GM12872 (cell line): ENCODE measurements around the gene RCOR2.
A peak's percentile ranks its signal among the peaks of the same experiment; 100 is the strongest.

Experiments used
- TF ChIP-seq, protein P1 (sequence below): IDR thresholded peaks from 3 replicates; pipeline ENCODE4 v1.5.1; 2011; ENCODE audit warnings: low read depth, mild to moderate bottlenecking, low read length, moderate library complexity; ENCODE audit not compliant: insufficient read depth

Gene RCOR2

DNA sequence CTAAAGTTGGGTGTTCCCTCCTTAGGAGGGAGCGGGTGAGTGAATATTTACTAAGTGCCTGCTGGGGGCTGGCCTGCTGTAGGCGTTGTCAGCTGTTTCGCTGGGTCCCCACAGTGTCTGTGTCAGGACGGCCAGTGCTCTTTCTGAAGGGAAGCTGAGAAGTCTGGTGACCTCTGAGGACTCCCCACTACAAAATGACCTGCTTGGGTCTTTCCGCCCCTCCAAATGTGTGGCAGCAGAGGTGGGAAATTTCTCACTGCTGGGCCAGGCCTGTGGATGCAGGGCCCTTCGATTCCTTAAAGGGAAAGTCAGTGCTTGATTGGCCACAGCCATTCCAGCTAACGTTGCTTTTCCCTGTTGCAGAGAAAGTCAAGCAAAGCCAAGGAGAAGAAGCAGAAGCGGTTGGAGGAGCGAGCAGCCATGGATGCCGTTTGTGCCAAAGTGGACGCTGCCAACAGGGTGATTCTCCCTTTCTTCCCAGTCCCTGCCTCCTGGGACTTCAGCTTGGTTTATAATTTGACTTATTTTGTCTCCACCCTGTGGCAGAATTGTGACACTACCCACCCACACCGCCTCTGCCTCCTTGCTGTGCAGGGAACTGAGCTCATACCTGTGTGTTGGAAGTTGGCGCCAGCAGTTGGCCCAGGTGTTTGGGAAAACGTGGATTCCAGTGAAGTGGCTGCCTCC, 28.7 kb upstream of the RCOR2 start:
- TF ChIP-seq, protein P1, sequence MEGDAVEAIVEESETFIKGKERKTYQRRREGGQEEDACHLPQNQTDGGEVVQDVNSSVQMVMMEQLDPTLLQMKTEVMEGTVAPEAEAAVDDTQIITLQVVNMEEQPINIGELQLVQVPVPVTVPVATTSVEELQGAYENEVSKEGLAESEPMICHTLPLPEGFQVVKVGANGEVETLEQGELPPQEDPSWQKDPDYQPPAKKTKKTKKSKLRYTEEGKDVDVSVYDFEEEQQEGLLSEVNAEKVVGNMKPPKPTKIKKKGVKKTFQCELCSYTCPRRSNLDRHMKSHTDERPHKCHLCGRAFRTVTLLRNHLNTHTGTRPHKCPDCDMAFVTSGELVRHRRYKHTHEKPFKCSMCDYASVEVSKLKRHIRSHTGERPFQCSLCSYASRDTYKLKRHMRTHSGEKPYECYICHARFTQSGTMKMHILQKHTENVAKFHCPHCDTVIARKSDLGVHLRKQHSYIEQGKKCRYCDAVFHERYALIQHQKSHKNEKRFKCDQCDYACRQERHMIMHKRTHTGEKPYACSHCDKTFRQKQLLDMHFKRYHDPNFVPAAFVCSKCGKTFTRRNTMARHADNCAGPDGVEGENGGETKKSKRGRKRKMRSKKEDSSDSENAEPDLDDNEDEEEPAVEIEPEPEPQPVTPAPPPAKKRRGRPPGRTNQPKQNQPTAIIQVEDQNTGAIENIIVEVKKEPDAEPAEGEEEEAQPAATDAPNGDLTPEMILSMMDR: peak; percentile 65; the same call in 2 of the 3 replicates

DNA sequence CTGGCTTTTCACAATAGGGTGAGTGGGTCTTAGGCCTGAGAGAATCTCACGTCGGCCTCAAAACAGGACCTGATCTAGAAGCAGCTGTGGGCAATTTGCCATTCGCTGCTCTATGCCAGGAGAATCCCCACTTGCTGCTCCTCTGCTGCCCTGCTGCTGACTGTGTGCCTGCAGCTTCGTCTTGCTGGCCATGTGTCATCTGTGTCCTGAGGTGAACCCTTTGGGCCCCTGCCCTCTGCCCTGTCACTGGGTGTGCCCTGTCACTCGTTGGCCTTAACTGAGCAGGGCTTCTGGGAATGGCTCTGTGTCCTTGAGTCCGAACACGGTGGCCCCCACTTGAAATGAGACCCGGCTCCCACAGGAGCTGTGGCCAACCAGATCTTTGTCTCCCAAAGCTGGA, 28.0 kb upstream of the RCOR2 start:
- TF ChIP-seq, protein P1: no peak

DNA sequence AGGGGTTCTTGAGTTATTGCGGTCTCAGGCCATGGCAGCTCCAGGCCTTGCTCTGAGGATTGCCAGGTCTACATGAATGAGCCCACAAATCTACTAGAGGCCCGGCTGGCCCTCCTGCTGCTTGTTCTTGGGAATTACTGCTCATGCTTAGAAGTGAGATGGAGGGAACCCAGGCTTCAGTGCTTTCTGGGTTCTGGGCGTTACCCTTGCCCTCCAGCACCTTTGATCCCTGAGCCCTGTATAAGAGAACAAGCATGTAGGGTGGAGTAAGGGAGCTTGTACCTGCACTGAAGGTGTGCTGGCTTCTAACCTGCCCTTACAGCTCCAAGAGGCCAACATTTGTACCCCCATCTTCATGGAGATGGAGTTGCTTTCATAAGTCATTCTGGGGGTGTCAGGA, 25.8 kb upstream of the RCOR2 start:
- TF ChIP-seq, protein P1: no peak

DNA sequence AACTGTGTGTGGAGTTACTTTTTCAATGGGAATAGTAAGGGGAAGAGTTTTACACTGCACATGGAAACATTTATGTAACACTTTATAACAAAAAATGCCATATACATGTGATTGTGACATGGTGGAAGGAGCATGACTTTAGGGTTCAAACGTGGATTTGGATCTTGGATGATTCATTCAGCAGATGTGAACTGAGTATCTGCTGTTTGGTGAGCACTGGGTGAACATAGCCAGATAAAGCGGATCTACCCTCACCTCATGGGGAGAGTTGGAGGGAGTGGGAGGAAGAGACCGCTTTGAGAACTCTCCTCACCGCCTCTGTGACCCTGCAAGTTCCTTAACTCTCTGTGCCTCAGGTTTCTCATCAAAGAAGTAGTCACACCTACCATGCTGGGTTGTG, 24.9 kb upstream of the RCOR2 start:
- TF ChIP-seq, protein P1: no peak

DNA sequence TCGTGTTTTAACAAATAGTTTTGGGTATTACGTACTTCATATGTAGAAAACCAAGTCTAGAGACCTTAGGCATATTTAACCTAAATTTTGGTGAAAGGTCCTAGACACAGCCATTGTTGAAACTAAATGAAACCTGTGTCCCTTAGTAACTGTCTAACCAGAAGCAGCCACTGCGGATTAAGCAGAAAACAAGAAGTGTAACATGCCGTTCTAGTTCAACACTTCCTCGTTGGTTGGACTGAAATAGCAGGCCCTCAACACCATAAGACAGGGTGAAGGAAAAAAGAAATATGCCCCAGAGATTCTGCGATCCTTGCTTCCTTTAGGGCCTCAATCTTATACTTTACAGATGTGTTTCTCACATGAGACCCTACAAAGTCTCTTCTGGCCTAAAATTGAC, 23.8 kb upstream of the RCOR2 start:
- TF ChIP-seq, protein P1: no peak

DNA sequence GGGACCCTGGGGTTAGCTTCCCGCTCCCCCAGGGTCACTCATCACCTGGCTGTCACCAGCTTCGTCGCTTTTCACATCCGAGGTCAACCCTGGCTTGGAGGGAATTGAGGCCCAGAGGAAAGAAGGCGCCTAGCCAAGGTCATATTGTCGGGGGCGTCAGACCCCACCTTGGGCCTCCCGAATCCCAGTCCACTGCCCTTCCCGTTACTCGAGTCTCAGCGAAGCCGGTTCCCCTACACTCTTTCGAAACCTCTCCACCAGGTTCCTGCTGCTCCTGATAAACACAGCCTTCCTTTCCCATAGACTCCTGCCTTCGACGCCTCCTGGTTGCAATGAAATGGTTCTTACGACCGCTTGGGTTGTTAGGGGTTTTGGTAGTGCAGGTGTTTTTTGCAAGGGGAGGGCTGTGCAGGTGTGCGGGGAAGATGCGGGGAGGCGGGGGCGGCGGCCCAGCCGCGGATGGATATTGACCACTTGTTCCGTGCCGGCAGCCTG, 22.5 kb upstream of the RCOR2 start:
- TF ChIP-seq, protein P1: no peak

DNA sequence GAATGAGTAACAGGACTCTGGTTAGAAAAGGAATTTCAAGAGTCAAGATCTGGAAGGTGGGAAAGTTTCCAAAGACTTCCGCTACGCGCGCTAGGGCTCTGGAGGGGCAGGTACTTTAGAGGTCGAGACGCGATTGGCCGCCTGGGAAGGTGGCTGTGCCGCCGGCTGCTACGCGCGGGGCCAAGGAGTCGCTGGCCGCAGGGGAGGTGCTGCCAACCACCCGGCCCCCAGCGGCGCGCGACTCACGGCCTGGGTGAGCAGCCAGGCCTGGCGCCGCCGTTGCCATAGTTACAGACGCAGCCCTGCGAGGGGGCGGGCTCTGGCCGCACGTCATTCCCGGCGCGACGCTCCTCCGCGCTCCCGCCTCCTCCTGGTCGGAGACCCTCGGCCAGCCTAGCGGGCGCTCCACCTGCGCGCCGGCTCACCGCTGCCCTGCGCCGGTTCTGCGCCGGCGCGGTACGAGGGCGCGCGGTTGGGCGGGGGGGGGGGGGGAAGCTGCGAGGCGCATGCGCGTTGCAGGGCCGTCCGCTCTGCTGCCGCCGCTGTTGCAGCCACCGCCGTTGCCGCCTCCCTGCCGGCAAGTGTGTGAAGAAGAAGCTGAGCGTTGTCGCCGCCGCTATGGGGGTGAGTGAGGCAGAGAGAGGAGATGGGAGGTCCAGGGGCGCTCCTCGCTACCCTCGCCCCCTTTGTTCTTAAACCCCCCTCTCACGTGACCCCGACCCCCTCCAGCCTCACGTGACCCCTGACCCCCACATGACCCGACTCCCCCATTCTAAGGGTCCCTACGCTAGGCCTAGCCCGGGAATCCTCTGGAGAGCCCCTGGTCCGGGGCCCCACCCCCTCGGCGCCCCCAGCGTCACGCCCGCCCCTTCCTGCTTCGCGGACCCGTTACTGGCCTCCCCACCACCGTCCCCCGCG, 21.8 kb upstream of the RCOR2 start, which contains the start of gene NAA40:
Gene NAA40, plus strand, starts transcription at position 524 of the 918 bp plus-strand sequence. Its CDS starts 95 bp downstream, at position 619.
- TF ChIP-seq, protein P1: no peak
